Measurements from ENCODE around the gene FLT4. TPM values are rescaled to one million over a fixed set of nuclear protein-coding genes. Genes with fewer than 3 reads are reported as not detected.
A peak's percentile ranks its signal among the peaks of the same experiment; 100 is the strongest.

The FLT4 gene
- total and polyA plus RNA-seq, 5 donors from 2014 or later, result 1.2 to 4.0 (median 2.4) TPM

DNA sequence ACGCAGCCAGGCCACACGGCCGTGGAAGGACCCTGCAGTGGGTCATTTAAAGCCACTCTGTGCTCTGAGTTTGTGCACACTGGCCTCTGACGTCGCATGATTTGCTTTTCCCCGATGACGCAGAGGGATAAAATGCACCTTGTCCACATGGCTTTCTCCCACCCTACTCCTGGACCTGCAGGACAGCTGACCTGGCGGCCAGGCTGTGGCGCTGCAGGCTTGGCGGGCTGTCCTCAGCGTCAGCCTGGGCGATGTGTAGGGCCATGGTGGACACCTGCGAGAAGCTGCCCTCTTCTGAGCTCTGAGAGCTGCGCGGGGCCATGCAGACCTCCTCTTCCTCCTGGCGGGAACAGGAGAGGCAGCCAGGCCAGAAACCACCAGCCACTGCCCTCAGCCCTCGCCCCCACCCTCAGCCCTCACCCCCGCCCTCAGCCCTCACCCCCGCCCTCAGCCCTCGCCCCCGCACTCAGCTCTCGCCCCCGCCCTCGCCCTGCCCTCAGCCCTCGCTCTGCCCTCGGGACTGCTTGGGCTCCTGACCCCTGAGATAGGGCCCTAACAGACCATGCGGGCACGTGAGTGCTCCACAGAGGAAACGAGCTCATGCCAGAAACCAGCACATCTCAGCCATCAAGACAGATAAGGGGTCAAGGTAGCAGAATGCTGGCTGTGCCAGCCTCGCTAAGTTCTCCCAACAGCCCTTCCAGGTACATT lies 38.1 kb downstream of the FLT4 start:
- Mint-ChIP-seq H3K27ac (no peak overlapping the region), H3K4me1 (peaks cover 0 to 7% (median 0%) of the 10 kb centered on the region in 4 donors), H3K4me3 (no peak overlapping the region), H3K27me3 (no peaks in the 10 kb centered on the region), H3K9me3 (no peaks in the 10 kb centered on the region), H3K36me3 (no peaks in the 10 kb centered on the region)
- H3K27me3 ChIP-seq (ENCODE audit: control insufficient read depth, insufficient read depth, low read length), result no peaks in the 10 kb centered on the region
- H3K9me3 ChIP-seq (ENCODE audit: control insufficient read depth in 2 of 2, low read length in 2 of 2), result no peaks in the 10 kb centered on the region
- H3K27ac ChIP-seq (ENCODE audit: insufficient read depth, low read length, poor library complexity, severe bottlenecking), result no peak overlapping the region
- no peak for ATAC-seq (ENCODE audit: low read depth in 2 of 2)
- no peaks in the 10 kb centered on the region for H3K4me1 ChIP-seq (ENCODE audit: control insufficient read depth, insufficient read depth, low read length, poor library complexity, severe bottlenecking)
- no peak overlapping the region for H3K4me3 ChIP-seq (ENCODE audit: low read depth, low read length)
- DNase-seq, result no peak
- H3K36me3 ChIP-seq (ENCODE audit: control insufficient read depth, insufficient read depth, low read length), result no peaks in the 10 kb centered on the region

GRCh38 chr5:180609817-180610550 lies 39.4 kb downstream of the FLT4 start:
- H3K36me3 ChIP-seq (ENCODE audit: control insufficient read depth, insufficient read depth, low read length), result no peaks in the 10 kb centered on the region
- no peak overlapping the region for H3K4me3 ChIP-seq (ENCODE audit: low read depth, low read length)
- H3K27me3 ChIP-seq (ENCODE audit: control insufficient read depth, insufficient read depth, low read length), result no peaks in the 10 kb centered on the region
- H3K9me3 ChIP-seq (ENCODE audit: control insufficient read depth in 2 of 2, low read length in 2 of 2), result no peaks in the 10 kb centered on the region
- no peak overlapping the region for H3K27ac ChIP-seq (ENCODE audit: insufficient read depth, low read length, poor library complexity, severe bottlenecking)
- Mint-ChIP-seq H3K4me1 (peaks cover 0 to 10% (median 1%) of the 10 kb centered on the region in 4 donors), H3K27me3 (no peaks in the 10 kb centered on the region), H3K27ac (no peak overlapping the region), H3K4me3 (no peak overlapping the region), H3K36me3 (no peaks in the 10 kb centered on the region), H3K9me3 (no peaks in the 10 kb centered on the region)
- H3K4me1 ChIP-seq (ENCODE audit: control insufficient read depth, insufficient read depth, low read length, poor library complexity, severe bottlenecking), result no peaks in the 10 kb centered on the region
- ATAC-seq (ENCODE audit: low read depth in 2 of 2) (no peak), DNase-seq (no peak)

DNA sequence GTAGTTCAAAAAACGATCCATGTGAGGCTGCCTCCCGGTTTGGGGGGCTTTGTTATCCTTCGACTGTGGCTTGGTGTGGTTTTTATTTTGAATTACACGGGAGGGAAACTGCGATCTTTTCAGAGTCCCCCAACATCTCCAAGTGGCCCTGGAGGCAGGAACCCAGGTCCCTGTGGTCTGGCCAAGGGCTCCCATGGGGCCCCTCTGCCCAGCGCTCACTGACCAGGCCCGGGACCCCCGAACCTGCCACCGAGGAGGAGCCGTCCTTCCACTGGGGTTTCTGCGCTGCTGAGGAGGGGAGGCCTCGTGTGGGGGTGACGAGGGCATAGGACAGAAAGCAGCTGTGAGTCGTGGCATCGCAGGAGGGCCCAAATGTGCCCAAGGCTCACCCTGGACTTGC lies 40.0 kb downstream of the FLT4 start:
- Histone ChIP-seq H3K27me3 (ENCODE audit: control insufficient read depth, insufficient read depth, low read length) (no peaks in the 10 kb centered on the region), H3K9me3 (ENCODE audit: control insufficient read depth in 2 of 2, low read length in 2 of 2) (no peaks in the 10 kb centered on the region), H3K4me3 (ENCODE audit: low read depth, low read length) (no peak overlapping the region), H3K4me1 (ENCODE audit: control insufficient read depth, insufficient read depth, low read length, poor library complexity, severe bottlenecking) (no peaks in the 10 kb centered on the region), H3K36me3 (ENCODE audit: control insufficient read depth, insufficient read depth, low read length) (no peaks in the 10 kb centered on the region), H3K27ac (ENCODE audit: insufficient read depth, low read length, poor library complexity, severe bottlenecking) (no peak overlapping the region)
- Mint-ChIP-seq H3K4me3 (no peak overlapping the region), H3K27ac (no peak overlapping the region), H3K27me3 (no peaks in the 10 kb centered on the region), H3K4me1 (peaks cover 0 to 10% (median 1%) of the 10 kb centered on the region in 4 donors), H3K9me3 (no peaks in the 10 kb centered on the region), H3K36me3 (no peaks in the 10 kb centered on the region)
- no peak for ATAC-seq (ENCODE audit: low read depth in 2 of 2)
- DNase-seq, result no peak

- H3K27me3 ChIP-seq (ENCODE audit: control insufficient read depth, insufficient read depth, low read length), result no peaks in the 10 kb centered on the region
- H3K4me1 Mint-ChIP-seq, result peaks cover 0 to 10% (median 1%) of the 10 kb centered on the region in 4 donors
- H3K4me1 ChIP-seq (ENCODE audit: control insufficient read depth, insufficient read depth, low read length, poor library complexity, severe bottlenecking), result no peaks in the 10 kb centered on the region
- no peaks in the 10 kb centered on the region for H3K36me3 ChIP-seq (ENCODE audit: control insufficient read depth, insufficient read depth, low read length)
- H3K9me3 Mint-ChIP-seq, result no peaks in the 10 kb centered on the region
- DNase-seq, result no peak
- H3K27ac ChIP-seq (ENCODE audit: insufficient read depth, low read length, poor library complexity, severe bottlenecking), result no peak overlapping the region
- no peaks in the 10 kb centered on the region for H3K9me3 ChIP-seq (ENCODE audit: control insufficient read depth in 2 of 2, low read length in 2 of 2)
- no peak overlapping the region for H3K4me3 Mint-ChIP-seq
- ATAC-seq (ENCODE audit: low read depth in 2 of 2), result no peak
- no peaks in the 10 kb centered on the region for H3K36me3 Mint-ChIP-seq
- no peaks in the 10 kb centered on the region for H3K27me3 Mint-ChIP-seq
- no peak overlapping the region for H3K4me3 ChIP-seq (ENCODE audit: low read depth, low read length)
- peak overlapping the region in 1 of 3 donors; percentile 69 for H3K27ac Mint-ChIP-seq
Observed at GRCh38 chr5:180608572-180609310, 40.7 kb downstream of the FLT4 start.

DNA sequence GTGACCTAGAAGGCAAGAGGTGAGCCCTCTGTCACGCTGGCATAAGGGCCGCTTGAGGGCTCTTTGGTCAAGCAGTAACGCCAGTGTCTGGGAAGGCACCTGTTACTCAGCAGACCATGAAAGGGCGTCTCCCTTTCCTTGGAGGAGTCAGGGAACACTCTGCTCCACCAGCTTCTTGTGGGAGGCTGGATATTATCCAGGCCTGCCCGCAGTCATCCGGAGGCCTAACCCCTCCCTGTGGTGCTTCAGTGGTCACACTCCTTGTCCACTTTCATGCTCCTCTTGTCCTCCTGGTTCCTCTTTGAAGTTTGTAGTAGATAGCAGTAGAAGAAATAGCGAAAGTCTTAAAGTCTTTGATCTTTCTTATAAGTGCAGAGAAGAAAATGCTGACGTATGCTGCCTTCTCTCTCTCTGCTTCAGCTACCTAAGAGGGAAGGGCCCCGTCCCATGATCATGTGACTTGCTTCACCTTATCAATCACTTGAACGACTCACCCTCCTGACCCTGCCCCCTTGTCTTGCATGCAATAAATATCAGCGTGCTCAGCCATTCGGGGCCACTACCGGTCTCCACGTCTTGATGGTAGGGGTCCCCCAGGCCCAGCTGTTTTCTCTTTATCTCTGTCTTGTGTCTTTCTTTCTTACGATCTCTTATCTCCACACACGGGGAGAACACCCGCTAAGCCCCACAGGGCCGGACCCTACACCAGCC lies 41.4 kb downstream of the FLT4 start:
- H3K4me3 ChIP-seq (ENCODE audit: low read depth, low read length), result no peak overlapping the region
- H3K36me3 ChIP-seq (ENCODE audit: control insufficient read depth, insufficient read depth, low read length), result no peaks in the 10 kb centered on the region
- no peak overlapping the region for H3K27ac Mint-ChIP-seq
- no peaks in the 10 kb centered on the region for H3K36me3 Mint-ChIP-seq
- peak in 1 of 3 donors; percentile 85 for DNase-seq
- H3K4me1 ChIP-seq (ENCODE audit: control insufficient read depth, insufficient read depth, low read length, poor library complexity, severe bottlenecking), result no peaks in the 10 kb centered on the region
- H3K4me3 Mint-ChIP-seq, result no peak overlapping the region
- H3K27me3 ChIP-seq (ENCODE audit: control insufficient read depth, insufficient read depth, low read length), result no peaks in the 10 kb centered on the region
- H3K9me3 ChIP-seq (ENCODE audit: control insufficient read depth in 2 of 2, low read length in 2 of 2), result no peaks in the 10 kb centered on the region
- no peaks in the 10 kb centered on the region for H3K9me3 Mint-ChIP-seq
- no peaks in the 10 kb centered on the region for H3K27me3 Mint-ChIP-seq
- H3K4me1 Mint-ChIP-seq, result peaks cover 0 to 10% (median 1%) of the 10 kb centered on the region in 4 donors
- no peak overlapping the region for H3K27ac ChIP-seq (ENCODE audit: insufficient read depth, low read length, poor library complexity, severe bottlenecking)
- ATAC-seq (ENCODE audit: low read depth in 2 of 2), result no peak

DNA sequence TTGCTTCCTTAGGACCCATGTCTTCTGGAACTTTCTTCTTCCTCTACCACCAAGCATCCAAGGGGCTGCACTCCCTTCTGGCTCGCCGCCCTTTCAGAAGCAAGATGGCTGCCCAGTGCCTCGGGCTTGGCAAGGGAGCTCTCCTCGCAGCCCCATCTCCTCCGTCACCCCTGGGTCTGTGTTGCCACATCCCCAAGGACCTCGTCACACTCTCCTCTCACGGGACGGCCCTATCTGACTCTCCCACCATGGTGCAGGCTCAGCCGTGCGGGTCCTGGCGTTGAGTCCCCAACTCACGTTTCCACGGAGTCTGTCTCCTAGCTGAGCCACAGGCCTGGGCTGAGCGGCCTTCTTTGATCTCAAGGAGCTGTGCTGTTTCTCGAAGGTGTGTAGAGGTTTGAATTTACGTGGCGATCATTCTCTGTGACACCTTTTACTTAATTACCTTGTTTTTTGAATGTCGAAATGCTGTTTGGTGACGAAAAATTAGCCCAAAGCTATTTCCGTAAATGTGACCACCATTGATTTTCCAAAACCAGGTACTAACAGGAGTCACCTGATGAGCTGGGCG lies 43.1 kb downstream of the FLT4 start:
- no peak overlapping the region for H3K4me3 Mint-ChIP-seq
- no peaks in the 10 kb centered on the region for H3K27me3 Mint-ChIP-seq
- Histone ChIP-seq H3K4me3 (ENCODE audit: low read depth, low read length) (no peak overlapping the region), H3K9me3 (ENCODE audit: control insufficient read depth in 2 of 2, low read length in 2 of 2) (no peaks in the 10 kb centered on the region), H3K27me3 (ENCODE audit: control insufficient read depth, insufficient read depth, low read length) (no peaks in the 10 kb centered on the region), H3K4me1 (ENCODE audit: control insufficient read depth, insufficient read depth, low read length, poor library complexity, severe bottlenecking) (no peaks in the 10 kb centered on the region), H3K36me3 (ENCODE audit: control insufficient read depth, insufficient read depth, low read length) (no peaks in the 10 kb centered on the region), H3K27ac (ENCODE audit: insufficient read depth, low read length, poor library complexity, severe bottlenecking) (no peak overlapping the region)
- no peak overlapping the region for H3K27ac Mint-ChIP-seq
- peaks cover 0 to 10% (median 1%) of the 10 kb centered on the region in 4 donors for H3K4me1 Mint-ChIP-seq
- H3K36me3 Mint-ChIP-seq, result no peaks in the 10 kb centered on the region
- no peak for DNase-seq
- no peaks in the 10 kb centered on the region for H3K9me3 Mint-ChIP-seq
- ATAC-seq (ENCODE audit: low read depth in 2 of 2), result no peak

DNA sequence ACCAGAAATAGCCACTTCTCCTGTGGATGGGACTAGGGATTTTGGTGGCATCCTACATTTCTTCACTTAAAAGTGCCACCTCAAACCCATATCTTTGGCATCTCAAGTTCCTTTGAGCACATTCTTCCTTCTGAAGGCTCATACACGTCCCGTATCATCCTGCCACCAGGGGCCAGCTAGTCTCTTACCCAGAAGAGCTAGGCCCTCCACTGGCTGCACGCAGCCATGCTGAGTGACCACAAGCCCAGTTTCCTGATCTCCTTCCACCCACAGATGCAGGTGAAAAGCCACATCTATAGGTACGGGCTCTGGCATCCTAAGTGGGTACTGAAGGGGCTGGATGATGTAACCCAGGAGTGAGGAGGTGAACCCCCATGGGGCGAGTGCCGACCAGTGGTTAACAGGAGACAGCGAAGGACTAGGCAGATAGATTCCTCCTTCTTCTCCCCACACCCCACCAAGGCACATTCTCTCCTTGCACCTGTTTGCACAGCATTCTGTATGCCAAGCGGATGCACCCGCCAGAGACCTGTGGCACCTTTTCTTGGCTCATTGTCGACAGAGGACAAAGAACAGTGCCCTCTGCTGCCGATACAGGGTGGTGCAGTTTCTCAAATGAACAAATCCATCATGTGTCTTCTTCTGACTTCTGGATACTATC lies 43.7 kb downstream of the FLT4 start:
- no peaks in the 10 kb centered on the region for H3K27me3 Mint-ChIP-seq
- ATAC-seq (ENCODE audit: low read depth in 2 of 2), result peak; percentile 51 to 66
- H3K4me1 ChIP-seq (ENCODE audit: control insufficient read depth, insufficient read depth, low read length, poor library complexity, severe bottlenecking), result no peaks in the 10 kb centered on the region
- no peak overlapping the region for H3K27ac Mint-ChIP-seq
- H3K36me3 Mint-ChIP-seq, result no peaks in the 10 kb centered on the region
- no peaks in the 10 kb centered on the region for H3K9me3 ChIP-seq (ENCODE audit: control insufficient read depth in 2 of 2, low read length in 2 of 2)
- no peaks in the 10 kb centered on the region for H3K9me3 Mint-ChIP-seq
- H3K36me3 ChIP-seq (ENCODE audit: control insufficient read depth, insufficient read depth, low read length), result no peaks in the 10 kb centered on the region
- DNase-seq, result peak; percentile 19 to 86 (median 43)
- peaks cover 0 to 10% (median 1%) of the 10 kb centered on the region in 4 donors for H3K4me1 Mint-ChIP-seq
- H3K4me3 Mint-ChIP-seq, result no peak overlapping the region
- H3K27me3 ChIP-seq (ENCODE audit: control insufficient read depth, insufficient read depth, low read length), result no peaks in the 10 kb centered on the region
- no peak overlapping the region for H3K27ac ChIP-seq (ENCODE audit: insufficient read depth, low read length, poor library complexity, severe bottlenecking)
- no peak overlapping the region for H3K4me3 ChIP-seq (ENCODE audit: low read depth, low read length)
